GM13976 (cell line): ENCODE results near the gene TMEM126A.
"Not testable (repeated sequence)": the region's sequence is repeated elsewhere in the genome, so short reads cannot be mapped to it uniquely, and the experiment has no call there.

Source experiments
- DNase-seq: peaks from one replicate; pipeline ENCODE4 v3.0.0; 2012; ENCODE audit warnings: low spot score
- in situ Hi-C: fragments of 300-500 bp; cut with MboI; formaldehyde crosslinking; loops from one replicate; pipeline ENCODE4 v1.12.0; 2022; ENCODE audit warnings: low sequenced_read_pairs, mixed read lengths, inconsistent platforms; ENCODE audit not compliant: unreplicated experiment
- TF ChIP-seq, protein P1 (sequence below): IDR thresholded peaks from 2 replicates; pipeline ENCODE4 v1.5.1; 2012; ENCODE audit warnings: borderline replicate concordance, mild to moderate bottlenecking; ENCODE audit not compliant: insufficient read depth; ENCODE audit errors: extremely low read depth, missing control alignments, control extremely low read depth

Gene TMEM126A

DNA sequence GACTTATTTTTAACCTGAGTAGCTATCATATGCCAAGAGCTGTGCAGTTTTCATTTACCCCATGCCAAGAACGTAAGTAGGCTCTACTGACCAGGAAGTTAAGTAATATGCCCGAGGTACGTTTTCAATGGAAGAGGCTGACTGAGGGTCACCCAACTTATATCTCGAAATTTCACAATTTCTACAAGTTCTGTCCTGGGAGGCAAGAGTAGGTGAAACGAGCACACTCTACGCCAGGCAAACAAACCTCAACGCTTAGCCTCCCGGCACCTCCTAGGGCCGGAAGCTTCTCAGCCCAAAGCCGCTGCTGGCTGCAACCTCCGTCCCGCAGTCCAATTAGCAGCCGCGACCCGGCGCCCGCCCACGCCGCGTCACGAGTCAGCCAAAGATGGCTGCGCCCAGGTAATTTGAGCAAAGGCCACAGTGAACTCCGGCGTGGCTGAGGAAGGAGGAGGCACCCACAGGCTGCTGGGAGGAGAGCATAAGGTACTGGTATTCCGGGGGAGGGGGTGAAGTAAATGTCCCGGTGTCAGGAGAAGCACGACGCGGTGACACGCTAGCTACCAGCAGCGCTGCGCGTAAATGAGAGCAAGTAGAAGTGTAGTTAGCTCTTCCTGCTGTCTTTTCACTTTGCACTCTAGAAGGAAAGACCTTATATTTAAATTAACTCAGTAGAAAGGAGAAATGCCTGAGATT is at the start of gene TMEM126A:
Gene TMEM126A, plus strand, starts transcription at position 364 of the 696 bp plus-strand sequence. CDS start 2,289 bp downstream, outside the sequence.
- TF ChIP-seq, protein P1, sequence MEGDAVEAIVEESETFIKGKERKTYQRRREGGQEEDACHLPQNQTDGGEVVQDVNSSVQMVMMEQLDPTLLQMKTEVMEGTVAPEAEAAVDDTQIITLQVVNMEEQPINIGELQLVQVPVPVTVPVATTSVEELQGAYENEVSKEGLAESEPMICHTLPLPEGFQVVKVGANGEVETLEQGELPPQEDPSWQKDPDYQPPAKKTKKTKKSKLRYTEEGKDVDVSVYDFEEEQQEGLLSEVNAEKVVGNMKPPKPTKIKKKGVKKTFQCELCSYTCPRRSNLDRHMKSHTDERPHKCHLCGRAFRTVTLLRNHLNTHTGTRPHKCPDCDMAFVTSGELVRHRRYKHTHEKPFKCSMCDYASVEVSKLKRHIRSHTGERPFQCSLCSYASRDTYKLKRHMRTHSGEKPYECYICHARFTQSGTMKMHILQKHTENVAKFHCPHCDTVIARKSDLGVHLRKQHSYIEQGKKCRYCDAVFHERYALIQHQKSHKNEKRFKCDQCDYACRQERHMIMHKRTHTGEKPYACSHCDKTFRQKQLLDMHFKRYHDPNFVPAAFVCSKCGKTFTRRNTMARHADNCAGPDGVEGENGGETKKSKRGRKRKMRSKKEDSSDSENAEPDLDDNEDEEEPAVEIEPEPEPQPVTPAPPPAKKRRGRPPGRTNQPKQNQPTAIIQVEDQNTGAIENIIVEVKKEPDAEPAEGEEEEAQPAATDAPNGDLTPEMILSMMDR: no peak
- in situ Hi-C loops: no loop called here
- peak; percentile 88 for DNase-seq

DNA sequence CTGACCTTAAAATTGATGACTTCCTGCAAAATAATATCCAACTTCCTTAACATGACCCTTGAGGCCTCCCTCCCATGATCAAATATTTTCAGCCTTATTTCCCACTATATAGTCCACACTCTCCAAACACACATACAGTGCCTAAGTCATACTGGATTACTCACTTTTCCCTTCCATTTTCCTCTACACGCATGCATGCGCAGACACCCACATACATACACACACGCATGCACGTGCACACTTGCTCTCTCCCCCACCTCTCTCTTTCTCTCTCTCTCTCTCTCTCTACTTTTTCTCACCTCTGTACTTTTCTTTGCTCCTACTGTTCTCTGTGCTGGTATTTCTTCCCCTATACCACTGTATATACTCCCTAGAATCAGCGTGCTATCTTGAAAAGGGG is 48.7 kb upstream of the TMEM126A start:
- TF ChIP-seq, protein P1: no peak
- DNase-seq: no peak
- in situ Hi-C loops: loop anchor here (25.0 kb wide), 2 partner anchors 812 to 1037 kb away; no protein-coding TSS in a partner anchor

DNA sequence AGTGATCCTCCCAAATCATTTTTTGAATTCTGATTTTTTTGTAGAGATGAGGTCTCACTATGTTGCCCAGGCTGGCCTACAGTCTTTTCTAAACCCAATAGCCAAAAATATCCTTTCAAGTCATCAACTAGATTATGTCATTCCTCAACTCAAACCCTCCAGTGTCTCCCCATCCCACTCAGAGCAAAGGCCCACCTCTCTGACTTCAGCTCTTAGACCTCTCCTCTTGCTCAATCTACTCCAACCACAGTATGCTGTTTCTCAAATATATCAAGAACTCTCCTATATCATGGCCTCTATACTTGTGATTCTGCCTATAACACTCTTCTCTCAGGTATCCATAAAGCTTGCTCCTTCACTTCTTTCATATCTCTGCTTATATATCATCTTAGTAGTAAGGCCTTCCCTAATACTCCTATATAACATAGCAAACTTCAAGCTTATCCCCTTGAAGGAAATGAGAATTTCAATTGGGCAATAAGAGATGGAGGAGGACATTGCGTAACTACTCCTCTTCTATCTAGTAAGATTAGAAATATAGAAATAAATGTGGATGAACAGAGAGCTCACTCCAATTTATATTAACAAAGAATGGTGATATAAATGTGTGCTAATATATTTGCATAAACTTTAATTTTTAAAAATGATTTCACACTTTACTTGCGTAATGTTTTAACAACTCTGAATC is 45.1 kb upstream of the TMEM126A start:
- DNase-seq: no peak
- TF ChIP-seq, protein P1: no peak
- in situ Hi-C loops: no loop called here

DNA sequence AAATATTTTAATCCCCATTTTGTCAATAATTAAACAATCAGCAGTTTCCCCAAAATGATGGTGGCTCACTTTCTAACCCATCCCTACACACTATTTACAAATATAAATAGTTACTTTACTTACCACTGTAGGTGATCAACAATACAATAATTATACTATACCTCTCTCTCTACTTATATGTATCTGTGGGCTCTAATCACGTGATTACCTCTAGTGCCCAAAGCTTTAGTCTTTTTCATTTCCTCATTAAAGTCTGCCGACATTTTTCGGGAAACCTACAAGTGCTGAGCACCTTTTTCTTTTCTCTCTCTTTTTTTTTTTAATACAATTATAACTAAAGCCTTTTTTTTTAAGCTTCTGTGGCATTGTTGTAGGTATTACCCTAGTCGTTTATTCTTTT is 44.5 kb upstream of the TMEM126A start:
- TF ChIP-seq, protein P1: no peak
- in situ Hi-C loops: no loop called here
- DNase-seq: no peak

DNA sequence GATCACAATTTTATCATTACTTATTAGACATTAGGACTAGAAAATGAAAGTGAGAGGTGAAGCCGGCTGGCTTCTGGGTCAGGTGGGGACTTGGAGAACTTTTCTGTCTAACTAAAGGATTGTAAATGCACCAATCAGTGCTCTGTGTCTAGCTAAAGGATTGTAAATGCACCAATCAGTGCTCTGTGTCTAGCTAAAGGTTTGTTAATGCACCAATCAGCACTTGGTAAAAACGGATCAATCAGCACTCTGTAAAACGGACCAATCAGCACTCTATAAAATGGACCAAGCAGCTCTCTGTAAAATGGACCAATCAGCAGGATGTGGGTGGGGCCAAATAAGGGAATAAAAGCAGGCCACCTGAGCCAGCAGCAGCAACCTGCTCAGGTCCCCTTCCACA is 41.5 kb upstream of the TMEM126A start:
- DNase-seq, in situ Hi-C loops: not testable (repeated sequence)

DNA sequence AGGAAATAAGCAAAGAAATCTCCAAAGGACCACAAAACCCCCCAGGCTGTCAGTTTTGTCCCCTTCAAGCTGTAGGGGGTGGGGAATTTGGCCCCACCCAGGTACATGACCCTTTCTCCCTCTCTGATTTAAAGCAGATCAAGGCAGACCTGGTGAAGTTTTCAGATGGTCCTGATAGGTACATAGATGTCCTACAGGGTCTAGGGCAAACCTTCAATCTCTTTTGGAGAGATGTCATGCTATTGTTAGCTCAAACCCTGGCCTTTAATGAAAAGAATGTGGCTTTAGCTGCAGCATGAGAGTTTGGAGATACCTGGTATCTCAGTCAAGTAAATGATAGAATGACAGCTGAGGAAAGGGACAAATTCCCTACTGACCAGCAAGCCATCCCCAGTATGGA is 39.1 kb upstream of the TMEM126A start:
- DNase-seq, in situ Hi-C loops: not testable (repeated sequence)

DNA sequence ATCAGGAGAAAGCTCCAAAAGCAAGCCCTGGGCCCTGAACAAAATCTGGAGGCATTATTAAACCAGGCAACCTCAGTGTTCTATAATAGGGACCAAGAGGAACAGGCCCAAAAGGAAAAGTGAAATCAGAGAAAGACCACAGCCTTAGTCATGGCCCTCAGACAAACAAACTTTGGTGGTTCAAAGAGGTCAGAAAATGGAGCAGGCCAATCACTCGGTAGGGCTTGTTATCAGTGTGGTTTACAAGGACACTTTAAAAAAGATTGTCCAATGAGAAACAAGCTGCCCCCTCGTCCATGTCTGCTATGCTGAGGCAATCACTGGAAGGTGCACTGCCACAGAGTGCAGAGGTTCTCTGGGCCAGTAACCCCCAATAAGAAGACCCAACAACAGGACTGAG is 38.5 kb upstream of the TMEM126A start:
- in situ Hi-C loops, DNase-seq: not testable (repeated sequence)

DNA sequence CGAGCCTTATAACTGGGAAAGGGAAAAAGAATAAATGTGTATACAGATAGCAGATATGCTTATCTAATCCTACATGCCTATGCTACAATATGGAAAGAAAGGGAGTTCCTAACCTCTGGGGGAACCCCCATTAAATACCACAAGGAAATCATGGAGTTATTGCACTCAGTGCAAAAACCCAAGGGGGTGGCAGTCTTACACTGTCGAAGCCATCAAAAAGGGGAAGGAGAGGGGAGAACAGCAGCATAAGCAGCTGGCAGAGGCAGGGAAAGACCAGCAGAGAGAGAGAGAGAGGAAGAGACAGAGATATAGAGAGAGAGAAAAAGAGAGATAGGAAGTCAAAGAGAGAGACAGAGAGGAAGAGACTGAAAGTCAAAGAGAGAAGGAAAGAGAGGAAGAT is 36.1 kb upstream of the TMEM126A start:
- in situ Hi-C loops, DNase-seq: not testable (repeated sequence)

DNA sequence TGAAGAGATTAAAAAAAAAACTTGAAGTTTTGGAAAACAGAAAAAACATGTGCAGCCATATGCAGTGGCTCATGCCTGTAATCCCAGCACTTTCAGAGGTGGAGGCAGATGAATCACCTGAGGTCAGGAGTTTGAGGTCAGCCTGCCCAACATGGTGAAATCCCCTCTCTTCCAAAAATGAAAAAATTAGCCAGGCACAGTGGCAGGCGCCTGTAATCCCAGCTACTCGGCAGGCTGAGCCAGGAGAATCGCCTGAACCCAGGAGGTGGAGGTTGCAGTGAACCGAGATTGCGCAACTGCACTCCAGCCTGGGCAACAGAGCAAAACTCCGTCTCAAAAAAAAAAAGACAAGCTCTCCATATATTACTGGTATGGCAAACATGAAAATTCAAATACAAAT is 28.3 kb upstream of the TMEM126A start:
- TF ChIP-seq, protein P1: no peak
- no peak for DNase-seq
- in situ Hi-C loops: no loop called here
